ENCODE data around the gene DTNA.

Gene DTNA

GRCh38 chr18:34799291-34799690, 89.2 kb downstream of the DTNA start:
- H3K27me3 Mint-ChIP-seq, result peaks cover 21% of the 10 kb centered on the region
- H3K4me3 Mint-ChIP-seq, result no peak overlapping the region
- H3K36me3 Mint-ChIP-seq (ENCODE audit: low read depth), result no peaks in the 10 kb centered on the region
- H3K9me3 Mint-ChIP-seq, result no peaks in the 10 kb centered on the region
- peaks cover 6% of the 10 kb centered on the region for H3K4me1 Mint-ChIP-seq (ENCODE audit: low read depth)
- no peak overlapping the region for H3K27ac Mint-ChIP-seq
- no peak for DNase-seq

GRCh38 chr18:34800381-34800780, 90.3 kb downstream of the DTNA start:
- Mint-ChIP-seq H3K4me1 (ENCODE audit: low read depth) (peaks cover 6% of the 10 kb centered on the region), H3K4me3 (no peak overlapping the region), H3K27ac (no peak overlapping the region), H3K27me3 (peaks cover 20% of the 10 kb centered on the region), H3K36me3 (ENCODE audit: low read depth) (no peaks in the 10 kb centered on the region), H3K9me3 (no peaks in the 10 kb centered on the region)
- DNase-seq, result no peak

GRCh38 chr18:34801774-34802173, 91.7 kb downstream of the DTNA start:
- Mint-ChIP-seq H3K27me3 (peaks cover 18% of the 10 kb centered on the region), H3K27ac (no peak overlapping the region), H3K4me1 (ENCODE audit: low read depth) (peaks cover 8% of the 10 kb centered on the region), H3K9me3 (no peaks in the 10 kb centered on the region), H3K4me3 (no peak overlapping the region), H3K36me3 (ENCODE audit: low read depth) (no peaks in the 10 kb centered on the region)
- DNase-seq, result no peak

- no peaks in the 10 kb centered on the region for H3K9me3 Mint-ChIP-seq
- no peak overlapping the region for H3K27ac Mint-ChIP-seq
- H3K27me3 Mint-ChIP-seq, result peaks cover 15% of the 10 kb centered on the region
- no peak for DNase-seq
- H3K4me1 Mint-ChIP-seq (ENCODE audit: low read depth), result peaks cover 8% of the 10 kb centered on the region
- H3K36me3 Mint-ChIP-seq (ENCODE audit: low read depth), result no peaks in the 10 kb centered on the region
- no peak overlapping the region for H3K4me3 Mint-ChIP-seq
These were observed 92.9 kb downstream of the DTNA start for GRCh38 chr18:34802959-34803358.

- no peak overlapping the region for H3K27ac Mint-ChIP-seq
- H3K4me3 Mint-ChIP-seq, result no peak overlapping the region
- no peaks in the 10 kb centered on the region for H3K36me3 Mint-ChIP-seq (ENCODE audit: low read depth)
- H3K4me1 Mint-ChIP-seq (ENCODE audit: low read depth), result peaks cover 6% of the 10 kb centered on the region
- H3K27me3 Mint-ChIP-seq, result peaks cover 15% of the 10 kb centered on the region
- no peaks in the 10 kb centered on the region for H3K9me3 Mint-ChIP-seq
- DNase-seq, result no peak
These were observed 93.8 kb downstream of the DTNA start for GRCh38 chr18:34803877-34804400.

GRCh38 chr18:34805103-34805877, 95.2 kb downstream of the DTNA start:
- Mint-ChIP-seq H3K27ac (no peak overlapping the region), H3K9me3 (no peaks in the 10 kb centered on the region), H3K4me1 (ENCODE audit: low read depth) (peaks cover 4% of the 10 kb centered on the region), H3K4me3 (no peak overlapping the region), H3K27me3 (peaks cover 15% of the 10 kb centered on the region), H3K36me3 (ENCODE audit: low read depth) (no peaks in the 10 kb centered on the region)
- DNase-seq, result no peak

- H3K4me3 Mint-ChIP-seq, result no peak overlapping the region
- H3K4me1 Mint-ChIP-seq (ENCODE audit: low read depth), result peaks cover 4% of the 10 kb centered on the region
- no peak overlapping the region for H3K27ac Mint-ChIP-seq
- DNase-seq, result no peak
- H3K36me3 Mint-ChIP-seq (ENCODE audit: low read depth), result no peaks in the 10 kb centered on the region
- H3K9me3 Mint-ChIP-seq, result no peaks in the 10 kb centered on the region
- peaks cover 14% of the 10 kb centered on the region for H3K27me3 Mint-ChIP-seq
These were observed 95.8 kb downstream of the DTNA start for GRCh38 chr18:34805878-34806351.

GRCh38 chr18:34806527-34806926, 96.4 kb downstream of the DTNA start:
- peaks cover 4% of the 10 kb centered on the region for H3K4me1 Mint-ChIP-seq (ENCODE audit: low read depth)
- no peak overlapping the region for H3K4me3 Mint-ChIP-seq
- peaks cover 19% of the 10 kb centered on the region for H3K27me3 Mint-ChIP-seq
- no peaks in the 10 kb centered on the region for H3K36me3 Mint-ChIP-seq (ENCODE audit: low read depth)
- no peaks in the 10 kb centered on the region for H3K9me3 Mint-ChIP-seq
- H3K27ac Mint-ChIP-seq, result no peak overlapping the region
- DNase-seq, result no peak

GRCh38 chr18:34807106-34807796, 97.2 kb downstream of the DTNA start:
- H3K4me1 Mint-ChIP-seq (ENCODE audit: low read depth), result peaks cover 2% of the 10 kb centered on the region
- no peaks in the 10 kb centered on the region for H3K9me3 Mint-ChIP-seq
- H3K4me3 Mint-ChIP-seq, result no peak overlapping the region
- H3K27ac Mint-ChIP-seq, result no peak overlapping the region
- peaks cover 20% of the 10 kb centered on the region for H3K27me3 Mint-ChIP-seq
- no peak for DNase-seq
- no peaks in the 10 kb centered on the region for H3K36me3 Mint-ChIP-seq (ENCODE audit: low read depth)

- Mint-ChIP-seq H3K4me3 (no peak overlapping the region), H3K27me3 (peaks cover 23% of the 10 kb centered on the region), H3K36me3 (ENCODE audit: low read depth) (no peaks in the 10 kb centered on the region), H3K4me1 (ENCODE audit: low read depth) (peaks cover 2% of the 10 kb centered on the region), H3K27ac (no peak overlapping the region), H3K9me3 (no peaks in the 10 kb centered on the region)
- no peak for DNase-seq
These were observed 98.3 kb downstream of the DTNA start for GRCh38 chr18:34808389-34808788.

- no peak for DNase-seq
- peaks cover 18% of the 10 kb centered on the region for H3K27me3 Mint-ChIP-seq
- no peaks in the 10 kb centered on the region for H3K9me3 Mint-ChIP-seq
- H3K4me3 Mint-ChIP-seq, result no peak overlapping the region
- peaks cover 2% of the 10 kb centered on the region for H3K4me1 Mint-ChIP-seq (ENCODE audit: low read depth)
- no peak overlapping the region for H3K27ac Mint-ChIP-seq
- no peaks in the 10 kb centered on the region for H3K36me3 Mint-ChIP-seq (ENCODE audit: low read depth)
These were observed 99.5 kb downstream of the DTNA start for GRCh38 chr18:34809451-34810072.

GRCh38 chr18:34816183-34816582, 106.1 kb downstream of the DTNA start:
- peaks cover 32% of the 10 kb centered on the region for H3K27me3 Mint-ChIP-seq
- H3K27ac Mint-ChIP-seq, result no peak overlapping the region
- no peak overlapping the region for H3K4me3 Mint-ChIP-seq
- no peak for DNase-seq
- H3K36me3 Mint-ChIP-seq (ENCODE audit: low read depth), result no peaks in the 10 kb centered on the region
- H3K4me1 Mint-ChIP-seq (ENCODE audit: low read depth), result no peaks in the 10 kb centered on the region
- no peaks in the 10 kb centered on the region for H3K9me3 Mint-ChIP-seq

GRCh38 chr18:34817636-34818035, 107.5 kb downstream of the DTNA start:
- H3K27me3 Mint-ChIP-seq, result peaks cover 23% of the 10 kb centered on the region
- no peak overlapping the region for H3K4me3 Mint-ChIP-seq
- no peaks in the 10 kb centered on the region for H3K36me3 Mint-ChIP-seq (ENCODE audit: low read depth)
- no peaks in the 10 kb centered on the region for H3K4me1 Mint-ChIP-seq (ENCODE audit: low read depth)
- no peak for DNase-seq
- no peaks in the 10 kb centered on the region for H3K9me3 Mint-ChIP-seq
- H3K27ac Mint-ChIP-seq, result no peak overlapping the region

GRCh38 chr18:34818064-34818463, 108.0 kb downstream of the DTNA start:
- H3K9me3 Mint-ChIP-seq, result no peaks in the 10 kb centered on the region
- H3K4me3 Mint-ChIP-seq, result no peak overlapping the region
- DNase-seq, result no peak
- H3K4me1 Mint-ChIP-seq (ENCODE audit: low read depth), result no peaks in the 10 kb centered on the region
- H3K27me3 Mint-ChIP-seq, result peaks cover 21% of the 10 kb centered on the region
- no peaks in the 10 kb centered on the region for H3K36me3 Mint-ChIP-seq (ENCODE audit: low read depth)
- H3K27ac Mint-ChIP-seq, result no peak overlapping the region

All from activated T-cell treated with anti-CD3 and anti-CD28 coated beads, Interleukin-2, amount 50 U/mL, for 24 hours (primary cell).